ENCODE results near the gene RNF111. TPM values are rescaled to one million over a fixed set of nuclear protein-coding genes. Genes with fewer than 3 reads are reported as not detected.
"Not testable (repeated sequence)": the region's sequence is repeated elsewhere in the genome, so short reads cannot be mapped to it uniquely, and the experiment has no call there.

Gene RNF111
- polyA plus RNA-seq, 1 donor (not counting 4 experiments of a cell fraction or from before 2014, with no cell fraction given) = 27.4 TPM

- no peaks in the 10 kb centered on the region for H3K9me1 ChIP-seq (ENCODE audit: control insufficient read depth, extremely low read depth, insufficient read depth, low read length)
- dilution Hi-C loops (cut with MboI; ENCODE audit: extremely low pct_ligation_motif_present, low sequenced_read_pairs) = no loop called here
- H3K27ac ChIP-seq (ENCODE audit: control insufficient read depth, insufficient read depth, low read length) = no peak overlapping the region
- H3K4me3 ChIP-seq (ENCODE audit: control insufficient read depth in 2 of 3, extremely low read depth in 1 of 3, insufficient read depth in 2 of 3, low read depth in 1 of 3, low read length in 3 of 3) = no peak overlapping the region
- TF ChIP-seq EZH2 (IDR thresholded peaks at IDR 0.05; ENCODE audit: low read length) = no peak
- TF ChIP-seq CTCF (optimal IDR thresholded peaks at IDR 0.05 in 1 of 3, IDR thresholded peaks at IDR 0.05 in 1 of 3, conservative IDR thresholded peaks at IDR 0.05 in 1 of 3; ENCODE audit: extremely low read depth in 1 of 3, insufficient read depth in 2 of 3, low read length in 3 of 3) = no peak
- H3K27me3 ChIP-seq (ENCODE audit: control insufficient read depth, extremely low read depth, insufficient read depth, low read length) = no peaks in the 10 kb centered on the region
- FAIRE-seq (no peak), DNase-seq (ENCODE audit: low read depth, low spot score) (no peak)
- H3K36me3 ChIP-seq (ENCODE audit: control insufficient read depth in 2 of 2, extremely low read depth in 1 of 2, insufficient read depth in 2 of 2, low read length in 2 of 2) = peaks cover 5 to 7% of the 10 kb centered on the region in 2 experiments
- peaks cover under 1% of the 10 kb centered on the region for H3K4me1 ChIP-seq (ENCODE audit: control insufficient read depth, extremely low read depth, insufficient read depth, low read length)
- H4K20me1 ChIP-seq (ENCODE audit: control insufficient read depth, extremely low read depth, insufficient read depth, low read length) = peaks cover 2% of the 10 kb centered on the region
- no peak overlapping the region for H3K4me2 ChIP-seq (ENCODE audit: control insufficient read depth, extremely low read depth, insufficient read depth, low read depth, low read length)
- H3K9me3 ChIP-seq (ENCODE audit: control insufficient read depth, low read depth, low read length) = no peaks in the 10 kb centered on the region
- no peak overlapping the region for H3K9ac ChIP-seq (ENCODE audit: control insufficient read depth, extremely low read depth, insufficient read depth, low read length)
- peaks cover 86% of the 10 kb centered on the region for H3K79me2 ChIP-seq (ENCODE audit: control insufficient read depth, insufficient read depth, low read length)
- H2AFZ ChIP-seq (ENCODE audit: control insufficient read depth, low read length) = no peak overlapping the region
These were observed 7.5 kb downstream of the RNF111 start for GRCh38 chr15:58994906-58995453.

GRCh38 chr15:58999694-59000093, 12.2 kb downstream of the RNF111 start:
- Histone ChIP-seq H3K27me3 (ENCODE audit: control insufficient read depth, extremely low read depth, insufficient read depth, low read length) (no peaks in the 10 kb centered on the region), H3K9me1 (ENCODE audit: control insufficient read depth, extremely low read depth, insufficient read depth, low read length) (no peaks in the 10 kb centered on the region), H3K27ac (ENCODE audit: control insufficient read depth, insufficient read depth, low read length) (no peak overlapping the region), H3K79me2 (ENCODE audit: control insufficient read depth, insufficient read depth, low read length) (peaks cover 81% of the 10 kb centered on the region), H3K9ac (ENCODE audit: control insufficient read depth, extremely low read depth, insufficient read depth, low read length) (no peak overlapping the region), H4K20me1 (ENCODE audit: control insufficient read depth, extremely low read depth, insufficient read depth, low read length) (no peaks in the 10 kb centered on the region), H2AFZ (ENCODE audit: control insufficient read depth, low read length) (no peak overlapping the region), H3K4me3 (ENCODE audit: control insufficient read depth in 2 of 3, extremely low read depth in 1 of 3, insufficient read depth in 2 of 3, low read depth in 1 of 3, low read length in 3 of 3) (no peak overlapping the region), H3K4me2 (ENCODE audit: control insufficient read depth, extremely low read depth, insufficient read depth, low read depth, low read length) (no peak overlapping the region), H3K9me3 (ENCODE audit: control insufficient read depth, low read depth, low read length) (no peaks in the 10 kb centered on the region), H3K4me1 (ENCODE audit: control insufficient read depth, extremely low read depth, insufficient read depth, low read length) (no peaks in the 10 kb centered on the region), H3K36me3 (ENCODE audit: control insufficient read depth in 2 of 2, extremely low read depth in 1 of 2, insufficient read depth in 2 of 2, low read length in 2 of 2) (no peaks in the 10 kb centered on the region)
- dilution Hi-C loops (cut with MboI; ENCODE audit: extremely low pct_ligation_motif_present, low sequenced_read_pairs) = no loop called here
- TF ChIP-seq EZH2 (IDR thresholded peaks at IDR 0.05; ENCODE audit: low read length) = no peak
- no peak for TF ChIP-seq CTCF (optimal IDR thresholded peaks at IDR 0.05 in 1 of 3, IDR thresholded peaks at IDR 0.05 in 1 of 3, conservative IDR thresholded peaks at IDR 0.05 in 1 of 3; ENCODE audit: extremely low read depth in 1 of 3, insufficient read depth in 2 of 3, low read length in 3 of 3)
- FAIRE-seq (no peak), DNase-seq (ENCODE audit: low read depth, low spot score) (no peak)

- FAIRE-seq; H3K4me3 ChIP-seq (ENCODE audit: control insufficient read depth in 2 of 3, extremely low read depth in 1 of 3, insufficient read depth in 2 of 3, low read depth in 1 of 3, low read length in 3 of 3); H3K27ac ChIP-seq (ENCODE audit: control insufficient read depth, insufficient read depth, low read length); H3K9me1 ChIP-seq (ENCODE audit: control insufficient read depth, extremely low read depth, insufficient read depth, low read length); H3K27me3 ChIP-seq (ENCODE audit: control insufficient read depth, extremely low read depth, insufficient read depth, low read length); H2AFZ ChIP-seq (ENCODE audit: control insufficient read depth, low read length); DNase-seq (ENCODE audit: low read depth, low spot score); H3K36me3 ChIP-seq (ENCODE audit: control insufficient read depth in 2 of 2, extremely low read depth in 1 of 2, insufficient read depth in 2 of 2, low read length in 2 of 2); dilution Hi-C loops (cut with MboI; ENCODE audit: extremely low pct_ligation_motif_present, low sequenced_read_pairs); H3K4me2 ChIP-seq (ENCODE audit: control insufficient read depth, extremely low read depth, insufficient read depth, low read depth, low read length); H3K9me3 ChIP-seq (ENCODE audit: control insufficient read depth, low read depth, low read length); H3K9ac ChIP-seq (ENCODE audit: control insufficient read depth, extremely low read depth, insufficient read depth, low read length); H4K20me1 ChIP-seq (ENCODE audit: control insufficient read depth, extremely low read depth, insufficient read depth, low read length); H3K4me1 ChIP-seq (ENCODE audit: control insufficient read depth, extremely low read depth, insufficient read depth, low read length): not testable (repeated sequence)
- peaks cover 81% of the 10 kb centered on the region for H3K79me2 ChIP-seq (ENCODE audit: control insufficient read depth, insufficient read depth, low read length)
These were observed 12.8 kb downstream of the RNF111 start for GRCh38 chr15:59000251-59000650.
